ENCODE data around the gene DHX30. TPM values are rescaled to one million over a fixed set of nuclear protein-coding genes. Genes with fewer than 3 reads are reported as not detected.

DHX30 gene
- total RNA-seq, 2 donors from 2014 or later = 33.8 to 72.8 TPM

- H3K36me3 ChIP-seq = no peaks in the 10 kb centered on the region
- TF ChIP-seq CTCF (IDR thresholded peaks at IDR 0.05) = no peak
Measured at GRCh38 chr3:47874438-47874837, 71.5 kb downstream of the DHX30 start.

GRCh38 chr3:47874913-47875312 is 72.0 kb downstream of the DHX30 start:
- Histone ChIP-seq H3K27me3 (no peaks in the 10 kb centered on the region), H3K9ac (ENCODE audit: low read depth in 2 of 2, low read length in 2 of 2) (no peak overlapping the region), H3K9me3 (no peaks in the 10 kb centered on the region), H3K27ac (no peak overlapping the region), H3K4me1 (no peaks in the 10 kb centered on the region), H3K36me3 (no peaks in the 10 kb centered on the region), H3K4me3 (no peak overlapping the region)
- intact Hi-C loops (cut with DNase I) = no loop called here
- no peak for DNase-seq
- no peak for TF ChIP-seq CTCF (IDR thresholded peaks at IDR 0.05)

More at GRCh38 chr3:47874438-47874837, 71.5 kb downstream of the DHX30 start:
- Histone ChIP-seq H3K9me3 (no peaks in the 10 kb centered on the region), H3K4me3 (no peak overlapping the region), H3K27me3 (no peaks in the 10 kb centered on the region), H3K9ac (ENCODE audit: low read depth in 2 of 2, low read length in 2 of 2) (no peak overlapping the region), H3K27ac (no peak overlapping the region), H3K4me1 (no peaks in the 10 kb centered on the region)
- no peak for DNase-seq
- intact Hi-C loops (cut with DNase I) = no loop called here

- H3K36me3 ChIP-seq = no peaks in the 10 kb centered on the region
Measured at GRCh38 chr3:47877290-47877689, 74.4 kb downstream of the DHX30 start.

GRCh38 chr3:47877719-47878118 is 74.8 kb downstream of the DHX30 start:
- TF ChIP-seq CTCF (IDR thresholded peaks at IDR 0.05) = no peak
- H3K27ac ChIP-seq = no peak overlapping the region
- no peak overlapping the region for H3K4me3 ChIP-seq
- no peaks in the 10 kb centered on the region for H3K9me3 ChIP-seq
- intact Hi-C loops (cut with DNase I) = no loop called here
- no peaks in the 10 kb centered on the region for H3K27me3 ChIP-seq
- H3K4me1 ChIP-seq = no peaks in the 10 kb centered on the region
- DNase-seq = no peak
- no peak overlapping the region for H3K9ac ChIP-seq (ENCODE audit: low read depth in 2 of 2, low read length in 2 of 2)
- no peaks in the 10 kb centered on the region for H3K36me3 ChIP-seq

More at GRCh38 chr3:47877290-47877689, 74.4 kb downstream of the DHX30 start:
- no peak for TF ChIP-seq CTCF (IDR thresholded peaks at IDR 0.05)
- H3K4me1 ChIP-seq = no peaks in the 10 kb centered on the region
- H3K27ac ChIP-seq = no peak overlapping the region
- DNase-seq = no peak
- H3K4me3 ChIP-seq = no peak overlapping the region
- no peaks in the 10 kb centered on the region for H3K27me3 ChIP-seq
- H3K9me3 ChIP-seq = no peaks in the 10 kb centered on the region
- H3K9ac ChIP-seq (ENCODE audit: low read depth in 2 of 2, low read length in 2 of 2) = no peak overlapping the region
- intact Hi-C loops (cut with DNase I) = no loop called here

- Histone ChIP-seq H3K9ac (ENCODE audit: low read depth in 2 of 2, low read length in 2 of 2) (no peak overlapping the region), H3K27me3 (no peaks in the 10 kb centered on the region), H3K4me3 (no peak overlapping the region), H3K36me3 (no peaks in the 10 kb centered on the region), H3K27ac (no peak overlapping the region), H3K4me1 (no peaks in the 10 kb centered on the region), H3K9me3 (no peaks in the 10 kb centered on the region)
- DNase-seq = no peak
- intact Hi-C loops (cut with DNase I) = no loop called here
- TF ChIP-seq CTCF (IDR thresholded peaks at IDR 0.05) = no peak
Measured at GRCh38 chr3:47882338-47882737, 79.4 kb downstream of the DHX30 start.

GRCh38 chr3:47884603-47885002 is 81.7 kb downstream of the DHX30 start:
- H3K9me3 ChIP-seq = no peaks in the 10 kb centered on the region
- H3K9ac ChIP-seq (ENCODE audit: low read depth in 2 of 2, low read length in 2 of 2) = no peak overlapping the region
- H3K27me3 ChIP-seq = no peaks in the 10 kb centered on the region
- H3K27ac ChIP-seq = no peak overlapping the region
- H3K36me3 ChIP-seq = no peaks in the 10 kb centered on the region
- DNase-seq = no peak
- TF ChIP-seq CTCF (IDR thresholded peaks at IDR 0.05) = no peak
- H3K4me1 ChIP-seq = no peaks in the 10 kb centered on the region
- no peak overlapping the region for H3K4me3 ChIP-seq
- intact Hi-C loops (cut with DNase I) = no loop called here
